ENCODE results near the gene POTEF.
"Not testable (repeated sequence)": the region's sequence is repeated elsewhere in the genome, so short reads cannot be mapped to it uniquely, and the experiment has no call there.

The POTEF gene

GRCh38 chr2:130129120-130129829 lies at the start of gene POTEF:
Gene POTEF, minus strand, starts transcription at chr2:130129222. Its CDS starts 8,707 bp downstream, at chr2:130120515.
- in situ Hi-C loops (cut with MboI; ENCODE audit: low sequenced_read_pairs), result not testable (repeated sequence)

- in situ Hi-C loops (cut with MboI; ENCODE audit: low sequenced_read_pairs), result not testable (repeated sequence)
These were observed 45.8 kb upstream of the POTEF start for GRCh38 chr2:130174866-130175265.

GRCh38 chr2:130169896-130170295 lies 40.9 kb upstream of the POTEF start:
- in situ Hi-C loops (cut with MboI; ENCODE audit: low sequenced_read_pairs), result no loop called here

- in situ Hi-C loops (cut with MboI; ENCODE audit: low sequenced_read_pairs), result not testable (repeated sequence)
These were observed 40.1 kb upstream of the POTEF start for GRCh38 chr2:130169163-130169562.

GRCh38 chr2:130166611-130167010 lies 37.6 kb upstream of the POTEF start:
- in situ Hi-C loops (cut with MboI; ENCODE audit: low sequenced_read_pairs), result not testable (repeated sequence)

- in situ Hi-C loops (cut with MboI; ENCODE audit: low sequenced_read_pairs), result no loop called here
These were observed 36.4 kb upstream of the POTEF start for GRCh38 chr2:130165293-130166016.

GRCh38 chr2:130162968-130163367 lies 33.9 kb upstream of the POTEF start:
- in situ Hi-C loops (cut with MboI; ENCODE audit: low sequenced_read_pairs), result no loop called here

GRCh38 chr2:130162486-130162885 lies 33.5 kb upstream of the POTEF start:
- in situ Hi-C loops (cut with MboI; ENCODE audit: low sequenced_read_pairs), result not testable (repeated sequence)

GRCh38 chr2:130160838-130161705 lies 32.0 kb upstream of the POTEF start:
- in situ Hi-C loops (cut with MboI; ENCODE audit: low sequenced_read_pairs), result not testable (repeated sequence)

- in situ Hi-C loops (cut with MboI; ENCODE audit: low sequenced_read_pairs), result no loop called here
These were observed 31.1 kb upstream of the POTEF start for GRCh38 chr2:130160131-130160530.

GRCh38 chr2:130159376-130159775 lies 30.4 kb upstream of the POTEF start:
- in situ Hi-C loops (cut with MboI; ENCODE audit: low sequenced_read_pairs), result not testable (repeated sequence)

GRCh38 chr2:130158631-130159030 lies 29.6 kb upstream of the POTEF start:
- in situ Hi-C loops (cut with MboI; ENCODE audit: low sequenced_read_pairs), result no loop called here

- in situ Hi-C loops (cut with MboI; ENCODE audit: low sequenced_read_pairs), result not testable (repeated sequence)
These were observed 28.9 kb upstream of the POTEF start for GRCh38 chr2:130157825-130158514.

- in situ Hi-C loops (cut with MboI; ENCODE audit: low sequenced_read_pairs), result not testable (repeated sequence)
These were observed 28.3 kb upstream of the POTEF start for GRCh38 chr2:130157354-130157753.

GRCh38 chr2:130156624-130157004 lies 27.6 kb upstream of the POTEF start:
- in situ Hi-C loops (cut with MboI; ENCODE audit: low sequenced_read_pairs), result no loop called here

- in situ Hi-C loops (cut with MboI; ENCODE audit: low sequenced_read_pairs), result not testable (repeated sequence)
These were observed 27.1 kb upstream of the POTEF start for GRCh38 chr2:130155956-130156623.

- in situ Hi-C loops (cut with MboI; ENCODE audit: low sequenced_read_pairs), result no loop called here
These were observed 26.0 kb upstream of the POTEF start for GRCh38 chr2:130154773-130155765.

- in situ Hi-C loops (cut with MboI; ENCODE audit: low sequenced_read_pairs), result not testable (repeated sequence)
These were observed 25.4 kb upstream of the POTEF start for GRCh38 chr2:130154423-130154770.
